AG09309 (cell line): ENCODE results near the gene ARL10.

Experiments used
- DNase-seq: peaks from one replicate; pipeline ENCODE4 v3.0.0-alpha.2; 2010; ENCODE audit warnings: low read depth
- H3K4me3 ChIP-seq: 2 replicates; pipeline ENCODE4 v1.5.1; 2011; ENCODE audit warnings: mild to moderate bottlenecking, low read depth, low read length, moderate library complexity; ENCODE audit not compliant: control insufficient read depth
- CTCF ChIP-seq: IDR thresholded peaks from 2 replicates; pipeline ENCODE4 v1.5.1; 2011; ENCODE audit warnings: mild to moderate bottlenecking, low read depth, low read length, inconsistent platforms; ENCODE audit not compliant: insufficient read depth, control insufficient read depth; ENCODE audit errors: missing control alignments

The ARL10 gene

GRCh38 chr5:176361437-176362232, 3.7 kb upstream of the ARL10 start, which contains the start of gene KIAA1191:
KIAA1191 (minus strand) TSS chr5:176361764; CDS start chr5:176359508, 2,256 bp downstream.
- DNase-seq = peak; percentile 62
- peak; percentile 16 for TF ChIP-seq CTCF
- H3K4me3 ChIP-seq = peak within 1 kb of the TSS; percentile 74

GRCh38 chr5:176362233-176362490, 3.1 kb upstream of the ARL10 start:
- no peak for DNase-seq
- peak overlapping the region; percentile 74 for H3K4me3 ChIP-seq
- no peak for TF ChIP-seq CTCF

DNA sequence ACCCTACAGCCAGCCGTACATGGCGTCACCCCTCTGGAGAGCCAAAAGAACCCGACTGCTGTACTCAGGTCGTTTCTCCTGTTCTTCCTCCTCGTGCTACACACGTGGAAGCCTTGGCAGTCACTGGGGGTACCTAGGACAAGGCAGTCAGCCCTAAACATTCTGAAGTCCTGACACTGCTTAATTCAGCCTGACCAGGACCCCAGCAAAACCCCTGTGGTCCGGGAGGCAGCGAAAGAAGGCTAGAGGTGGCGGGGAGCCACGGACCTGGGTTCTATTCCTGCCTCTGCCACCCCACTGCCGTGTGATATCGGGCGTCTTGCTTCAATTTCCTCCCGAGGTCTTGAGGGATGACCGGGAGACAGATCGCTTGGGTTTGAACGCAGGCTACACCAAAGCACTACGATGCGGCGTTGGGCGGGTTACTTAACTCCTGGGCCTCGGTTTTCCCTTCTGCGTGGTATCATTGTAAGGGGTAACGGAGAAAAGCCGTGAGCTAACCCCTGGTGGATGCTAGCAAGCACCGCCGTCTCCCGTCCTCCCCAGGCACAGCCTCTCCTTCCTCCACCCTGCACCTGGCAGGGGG, 429 bp upstream of the ARL10 start:
- no peak for DNase-seq
- peak overlapping the region; percentile 71 for H3K4me3 ChIP-seq
- TF ChIP-seq CTCF = no peak

DNA sequence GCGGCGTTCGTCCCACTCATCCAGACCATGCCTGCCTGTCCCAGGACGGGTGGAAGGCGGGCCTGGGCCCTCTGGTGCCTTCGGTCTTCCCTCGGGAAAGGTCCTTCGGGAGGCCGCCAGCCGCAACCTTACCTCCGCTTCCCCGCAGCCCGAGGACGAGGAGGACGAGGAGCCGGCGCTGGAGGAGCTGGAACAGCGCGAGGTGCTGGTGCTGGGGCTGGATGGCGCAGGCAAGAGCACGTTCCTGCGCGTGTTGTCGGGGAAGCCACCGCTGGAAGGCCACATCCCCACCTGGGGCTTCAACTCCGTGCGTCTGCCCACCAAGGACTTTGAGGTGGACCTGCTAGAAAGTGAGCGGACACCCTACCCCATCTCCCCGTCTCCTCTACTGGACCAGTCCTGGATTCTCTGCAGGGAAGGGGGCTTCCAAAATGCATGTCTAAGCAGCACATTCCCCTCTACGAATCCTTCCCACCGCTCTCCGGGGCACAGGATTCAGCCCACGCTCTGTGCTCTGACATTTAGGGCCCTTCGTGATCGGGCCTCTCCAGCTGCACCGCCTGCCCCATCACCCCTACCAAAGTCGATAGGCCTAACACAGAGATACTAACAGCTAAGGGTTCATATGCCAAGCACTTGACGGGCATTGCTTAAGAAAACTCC, 1.1 kb downstream of the ARL10 start:
- no peak for DNase-seq
- peak overlapping the region; percentile 71 for H3K4me3 ChIP-seq
- no peak for TF ChIP-seq CTCF

GRCh38 chr5:176368726-176369125, 3.4 kb downstream of the ARL10 start:
- no peak for TF ChIP-seq CTCF
- no peak for DNase-seq
- H3K4me3 ChIP-seq = no peak overlapping the region

DNA sequence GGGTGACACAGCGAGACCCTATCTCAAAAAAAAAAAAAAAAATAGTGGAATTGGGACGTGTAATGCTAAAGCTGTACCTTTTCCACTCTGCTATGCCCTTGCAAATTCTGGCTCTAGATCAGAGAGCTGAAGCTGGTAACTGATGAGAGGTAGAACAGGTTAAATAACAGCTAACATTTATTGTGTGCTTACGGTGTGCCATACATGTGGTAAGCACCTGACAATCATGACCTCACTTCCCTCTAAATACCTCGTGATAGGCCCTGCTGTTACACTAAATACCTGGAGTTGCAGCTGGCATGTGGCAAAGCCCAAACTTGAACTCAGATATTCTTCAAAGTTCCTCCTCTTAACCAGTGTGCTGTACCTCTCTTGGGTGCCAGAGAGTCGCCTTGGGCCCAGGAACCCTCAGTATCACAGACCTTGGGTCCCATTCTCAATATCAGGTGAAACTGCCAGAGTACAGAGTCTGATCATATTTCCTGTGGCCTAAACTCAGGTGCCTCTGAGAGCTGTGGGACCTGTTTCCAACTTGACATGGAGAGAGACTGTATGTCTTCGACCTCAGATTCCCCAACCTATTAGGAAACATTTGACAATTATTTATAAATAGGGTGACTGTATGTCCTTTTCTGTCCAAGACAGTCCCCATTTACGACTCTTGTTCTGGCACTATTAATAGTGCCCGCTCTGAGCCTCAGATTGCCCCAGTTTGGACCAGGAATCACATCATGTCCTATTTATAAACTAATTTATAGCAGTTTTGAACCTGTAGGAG, 4.8 kb downstream of the ARL10 start:
- H3K4me3 ChIP-seq = no peak overlapping the region
- TF ChIP-seq CTCF = no peak
- DNase-seq = no peak
